Left lung (tissue), 10 donors: ENCODE data around the gene GRIK2. TPM values are rescaled to one million over a fixed set of nuclear protein-coding genes. Genes with fewer than 3 reads are reported as not detected.

Experiments
- ATAC-seq: fragments of 200-7000 bp; cut with Tn5 transposase; one replicate; pipeline ENCODE4 v1.9.1; 2020; ENCODE audit warnings: moderate library complexity
- DNase-seq, 4 donors: peaks; one replicate each; pipeline ENCODE4 v3.0.0-alpha.2; 2013 to 2020
- H3K27ac ChIP-seq, 2 donors: fragments of 200-600 bp; sonication (generic) in 1 of 2; one replicate each; pipeline versions ENCODE4 v1.5.0 to v1.8.0; 2020 to 2021
- H3K27me3 ChIP-seq, 2 donors: fragments of 200-600 bp; sonication (generic) in 1 of 2; one replicate each; pipeline versions ENCODE4 v1.5.0 to v1.8.0; 2020 to 2021
- H3K36me3 ChIP-seq, 2 donors: fragments of 200-600 bp; sonication (generic) in 1 of 2; one replicate each; pipeline versions ENCODE4 v1.5.0 to v1.8.0; 2020 to 2021
- H3K4me1 ChIP-seq, 2 donors: fragments of 200-600 bp; one replicate each; pipeline ENCODE4 v1.8.0; 2021
- H3K4me3 ChIP-seq, 2 donors: fragments of 200-600 bp; sonication (generic) in 1 of 2; one replicate each; pipeline versions ENCODE4 v1.5.0 to v1.8.0; 2020 to 2021; ENCODE audit warnings: mild to moderate bottlenecking in 1 of 2
- H3K9me3 ChIP-seq, 2 donors: fragments of 200-600 bp; sonication (generic) in 1 of 2; one replicate each; pipeline versions ENCODE4 v1.5.0 to v1.8.0; 2020 to 2021
- intact Hi-C, 2 donors: fragments of 100-400 bp; cut with DNase I; formaldehyde crosslinking; loops; one replicate each; pipeline versions ENCODE4 v1.11.2 to v1.14.2; 2022
- polyA plus RNA-seq, 6 donors: library from polyadenylated mRNA; unstranded; fragments of 120-200 nt; gene quantifications; one replicate each; pipeline ENCODE4 v1.2.1, GENCODE V29; 2013; ENCODE audit not compliant: insufficient read length in 6 of 6
- total RNA-seq, 2 donors: library from RNA; stranded (reverse); fragmentation: NEBNext Ultra II Directional; extraction: Animal tissue kit (Norgen Biotek cat#: 25700); gene quantifications; one replicate each; pipeline ENCODE4 v1.2.1, GENCODE V29; 2021
- TF ChIP-seq, protein P1 (sequence below), 2 donors: fragments of 200-600 bp; sonication (generic) in 1 of 2; IDR thresholded peaks; one replicate each; pipeline versions ENCODE4 v1.5.0 to v1.8.0; 2021; ENCODE audit warnings: antibody characterized with exemption in 2 of 2
- donor health status: DM: no; HTN: yes; CAD: no.
- donor health status: DM: no; HTN: no; CAD: no.

Gene GRIK2
- total and polyA plus RNA-seq, 8 donors: 0.24 to 0.98 (median 0.67) TPM

DNA sequence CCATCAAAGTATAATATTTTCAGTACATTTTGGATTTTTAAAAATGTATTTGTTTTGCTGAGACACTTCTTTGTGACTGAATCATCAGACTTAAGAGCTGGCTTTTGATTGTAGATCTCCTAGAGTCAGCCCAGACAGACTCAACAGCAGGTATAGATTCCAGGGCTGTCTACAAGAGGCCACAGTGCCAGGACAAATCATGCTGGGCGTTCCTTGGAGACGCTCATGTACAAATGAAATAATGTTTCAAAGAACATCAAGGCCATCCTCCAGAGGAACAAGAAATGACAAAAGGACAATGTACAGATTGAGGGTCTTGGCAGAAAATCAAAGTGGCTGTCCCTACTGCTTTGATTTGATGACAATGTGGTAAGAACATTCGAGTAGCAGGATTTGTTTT, 369.3 kb downstream of the GRIK2 start:
- peaks cover 0 to 3% of the 10 kb centered on the region in 2 donors for H3K4me1 ChIP-seq
- TF ChIP-seq, protein P1, sequence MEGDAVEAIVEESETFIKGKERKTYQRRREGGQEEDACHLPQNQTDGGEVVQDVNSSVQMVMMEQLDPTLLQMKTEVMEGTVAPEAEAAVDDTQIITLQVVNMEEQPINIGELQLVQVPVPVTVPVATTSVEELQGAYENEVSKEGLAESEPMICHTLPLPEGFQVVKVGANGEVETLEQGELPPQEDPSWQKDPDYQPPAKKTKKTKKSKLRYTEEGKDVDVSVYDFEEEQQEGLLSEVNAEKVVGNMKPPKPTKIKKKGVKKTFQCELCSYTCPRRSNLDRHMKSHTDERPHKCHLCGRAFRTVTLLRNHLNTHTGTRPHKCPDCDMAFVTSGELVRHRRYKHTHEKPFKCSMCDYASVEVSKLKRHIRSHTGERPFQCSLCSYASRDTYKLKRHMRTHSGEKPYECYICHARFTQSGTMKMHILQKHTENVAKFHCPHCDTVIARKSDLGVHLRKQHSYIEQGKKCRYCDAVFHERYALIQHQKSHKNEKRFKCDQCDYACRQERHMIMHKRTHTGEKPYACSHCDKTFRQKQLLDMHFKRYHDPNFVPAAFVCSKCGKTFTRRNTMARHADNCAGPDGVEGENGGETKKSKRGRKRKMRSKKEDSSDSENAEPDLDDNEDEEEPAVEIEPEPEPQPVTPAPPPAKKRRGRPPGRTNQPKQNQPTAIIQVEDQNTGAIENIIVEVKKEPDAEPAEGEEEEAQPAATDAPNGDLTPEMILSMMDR (IDR thresholded peaks at IDR 0.05): no peak
- H3K27me3 ChIP-seq: no peaks in the 10 kb centered on the region
- H3K36me3 ChIP-seq: no peaks in the 10 kb centered on the region
- H3K27ac ChIP-seq: no peak overlapping the region
- H3K9me3 ChIP-seq: no peaks in the 10 kb centered on the region
- no peak overlapping the region for H3K4me3 ChIP-seq
- intact Hi-C loops: no loop called here
- DNase-seq (no peak), ATAC-seq (no peak)

GRCh38 chr6:101765281-101765680, 371.8 kb downstream of the GRIK2 start:
- H3K4me3 ChIP-seq: no peak overlapping the region
- no peaks in the 10 kb centered on the region for H3K27me3 ChIP-seq
- no peak for ATAC-seq
- no peak overlapping the region for H3K27ac ChIP-seq
- TF ChIP-seq, protein P1 (IDR thresholded peaks at IDR 0.05): no peak
- no peaks in the 10 kb centered on the region for H3K9me3 ChIP-seq
- no peaks in the 10 kb centered on the region for H3K36me3 ChIP-seq
- no peak for DNase-seq
- H3K4me1 ChIP-seq: peaks cover 0 to 3% of the 10 kb centered on the region in 2 donors
- intact Hi-C loops: no loop called here

- no peak for ATAC-seq
- Histone ChIP-seq H3K27ac (no peak overlapping the region), H3K9me3 (no peaks in the 10 kb centered on the region), H3K36me3 (no peaks in the 10 kb centered on the region), H3K27me3 (no peaks in the 10 kb centered on the region), H3K4me1 (no peaks in the 10 kb centered on the region), H3K4me3 (no peak overlapping the region)
- DNase-seq: no peak
- intact Hi-C loops: no loop called here
- TF ChIP-seq, protein P1 (IDR thresholded peaks at IDR 0.05): no peak
Observed at GRCh38 chr6:101770116-101770515, 376.6 kb downstream of the GRIK2 start.

- no peak for ATAC-seq
- H3K9me3 ChIP-seq: no peaks in the 10 kb centered on the region
- DNase-seq: no peak
- H3K36me3 ChIP-seq: no peaks in the 10 kb centered on the region
- intact Hi-C loops: no loop called here
- H3K27ac ChIP-seq: no peak overlapping the region
- no peaks in the 10 kb centered on the region for H3K27me3 ChIP-seq
- TF ChIP-seq, protein P1 (IDR thresholded peaks at IDR 0.05): no peak
- H3K4me1 ChIP-seq: no peaks in the 10 kb centered on the region
- H3K4me3 ChIP-seq: no peak overlapping the region
Observed at GRCh38 chr6:101776919-101777350, 383.4 kb downstream of the GRIK2 start.

DNA sequence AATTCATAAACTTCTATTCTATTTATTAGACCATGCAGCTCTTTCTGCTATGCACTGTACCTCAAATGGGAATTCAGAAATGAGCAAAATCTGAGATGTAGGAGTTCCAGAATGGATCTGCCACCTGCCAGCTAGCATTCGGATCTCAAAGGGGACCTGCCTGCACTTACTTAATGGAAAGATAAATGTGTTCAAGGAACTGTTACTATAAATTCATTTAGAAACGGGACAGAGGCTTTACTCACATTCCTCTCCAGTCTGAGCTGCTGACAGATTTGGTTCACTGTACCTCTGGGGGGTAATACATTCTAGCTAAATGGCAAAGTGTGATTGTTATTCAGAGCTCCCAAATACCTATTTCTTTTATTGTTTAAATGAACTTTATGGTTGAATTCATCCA, 384.1 kb downstream of the GRIK2 start:
- TF ChIP-seq, protein P1 (IDR thresholded peaks at IDR 0.05): no peak
- no peaks in the 10 kb centered on the region for H3K36me3 ChIP-seq
- no peak for ATAC-seq
- intact Hi-C loops: no loop called here
- H3K4me3 ChIP-seq: no peak overlapping the region
- no peak overlapping the region for H3K27ac ChIP-seq
- no peaks in the 10 kb centered on the region for H3K9me3 ChIP-seq
- H3K4me1 ChIP-seq: no peaks in the 10 kb centered on the region
- no peak for DNase-seq
- H3K27me3 ChIP-seq: no peaks in the 10 kb centered on the region
